IMR-90 (cell line): ENCODE measurements around the gene IQGAP2. TPM values are rescaled to one million over a fixed set of nuclear protein-coding genes. Genes with fewer than 3 reads are reported as not detected.

Experiments
- ATAC-seq: fragments of 200-7000 bp; cut with Tn5 transposase; 2 replicates; pipeline ENCODE4 v1.9.1; 2020; ENCODE audit warnings: low read depth, mild to moderate bottlenecking, moderate library complexity
- BruUV-seq: library from RNA; stranded (reverse); fragments of 400-500 nt; replicated peaks from 2 replicates; lab custom pipeline; 2021; lab: Mats Ljungman, UMichigan
- CTCF ChIA-PET: fragments of 300-600 bp; formaldehyde crosslinking; extraction: SDS; loops from one replicate; lab custom pipeline; 2021; ENCODE audit warnings: antibody characterized with exemption; lab: Yijun Ruan, JAX
- POLR2A ChIA-PET: fragments of 300-600 bp; sonication (Branson Sonifier 250); formaldehyde crosslinking; loops from one replicate; lab custom pipeline; 2022; ENCODE audit warnings: antibody characterized with exemption; ENCODE audit not compliant: unreplicated experiment; lab: Charles Lee
- DNase-seq: peaks from one replicate; pipeline ENCODE4 v3.0.0; 2013
- H2AFZ ChIP-seq: replicated peaks from 2 replicates; pipeline ENCODE3; 2013; ENCODE audit warnings: low read length, mild to moderate bottlenecking; ENCODE audit not compliant: poor library complexity
- H2AK5ac ChIP-seq: 2 replicates; pipeline ENCODE4 v1.6.1; 2013; ENCODE audit warnings: low read depth, low read length, inconsistent platforms
- H2AK9ac ChIP-seq: replicated peaks from 2 replicates; pipeline ENCODE3; 2013; ENCODE audit warnings: mild to moderate bottlenecking, low read depth, low read length, moderate library complexity; ENCODE audit not compliant: poor library complexity
- H2BK120ac ChIP-seq: 2 replicates; pipeline ENCODE4 v1.6.1; 2013; ENCODE audit warnings: low read depth, low read length, inconsistent platforms
- H2BK15ac ChIP-seq: 3 replicates; pipeline ENCODE4 v1.6.1; 2013; ENCODE audit warnings: low read depth, low read length, inconsistent platforms
- H2BK20ac ChIP-seq: 2 replicates; pipeline ENCODE4 v1.6.1; 2013; ENCODE audit warnings: low read depth, mild to moderate bottlenecking, inconsistent platforms, low read length, moderate library complexity
- H2BK5ac ChIP-seq: 2 replicates; pipeline ENCODE4 v1.6.1; 2013; ENCODE audit warnings: mild to moderate bottlenecking, low read depth, low read length, inconsistent platforms; ENCODE audit not compliant: poor library complexity, severe bottlenecking
- H3K14ac ChIP-seq: replicated peaks from 2 replicates; pipeline ENCODE4 v1.6.1; 2013; ENCODE audit warnings: low read depth, low read length, inconsistent platforms
- H3K18ac ChIP-seq: 2 replicates; pipeline ENCODE4 v1.6.1; 2013; ENCODE audit warnings: low read depth, low read length, control low read depth
- H3K23ac ChIP-seq: 2 replicates; pipeline ENCODE4 v1.6.1; 2013; ENCODE audit warnings: low read depth, low read length, inconsistent platforms
- H3K27ac ChIP-seq: 2 replicates; pipeline ENCODE4 v1.5.1; 2013; ENCODE audit warnings: mild to moderate bottlenecking, control low read depth, low read length; ENCODE audit not compliant: insufficient read depth
- H3K27me3 ChIP-seq: 2 replicates; pipeline ENCODE4 v1.6.1; 2013; ENCODE audit warnings: low read length; ENCODE audit not compliant: control insufficient read depth, insufficient read depth
- H3K36me3 ChIP-seq: 2 replicates; pipeline ENCODE4 v1.6.1; 2013; ENCODE audit warnings: low read length, mixed read lengths; ENCODE audit not compliant: control insufficient read depth, insufficient read depth
- H3K4ac ChIP-seq: 2 replicates; pipeline ENCODE4 v1.6.1; 2013; ENCODE audit warnings: low read depth, low read length, inconsistent platforms
- H3K4me1 ChIP-seq: 2 replicates; pipeline ENCODE4 v1.6.1; 2013; ENCODE audit warnings: low read length, mixed read lengths; ENCODE audit not compliant: control insufficient read depth, insufficient read depth
- H3K4me2 ChIP-seq: 2 replicates; pipeline ENCODE4 v1.6.1; 2013; ENCODE audit warnings: low read depth, mild to moderate bottlenecking, control low read depth, low read length, moderate library complexity
- H3K4me3 ChIP-seq: 2 replicates; pipeline ENCODE4 v1.5.1; 2013; ENCODE audit warnings: low read depth, mild to moderate bottlenecking, control low read depth, low read length, moderate library complexity; ENCODE audit not compliant: insufficient read depth
- H3K56ac ChIP-seq: 2 replicates; pipeline ENCODE4 v1.6.1; 2013; ENCODE audit warnings: low read length, inconsistent platforms; ENCODE audit not compliant: insufficient read depth; ENCODE audit errors: extremely low read depth
- H3K79me1 ChIP-seq, 2 experiments: 2 replicates each; pipeline ENCODE4 v1.6.1; 2013; ENCODE audit warnings: low read length in 2 of 2, inconsistent platforms in 1 of 2, low read depth in 1 of 2
- H3K9ac ChIP-seq: 2 replicates; pipeline ENCODE4 v1.6.1; 2013; ENCODE audit warnings: low read depth, low read length, control low read depth
- H3K9me1 ChIP-seq: 2 replicates; pipeline ENCODE4 v1.6.1; 2013; ENCODE audit warnings: low read length, inconsistent platforms; ENCODE audit not compliant: insufficient read depth
- H3K9me3 ChIP-seq: 2 replicates; pipeline ENCODE4 v1.6.1; 2013; ENCODE audit warnings: low read length; ENCODE audit not compliant: control insufficient read depth, insufficient read depth
- H4K20me1 ChIP-seq: 2 replicates; pipeline ENCODE4 v1.6.1; 2013; ENCODE audit warnings: low read length, inconsistent platforms; ENCODE audit not compliant: insufficient read depth
- H4K5ac ChIP-seq: 2 replicates; pipeline ENCODE4 v1.6.1; 2013; ENCODE audit warnings: mild to moderate bottlenecking, low read depth, low read length, control low read depth
- H4K8ac ChIP-seq, 2 experiments: 2 replicates each; pipeline ENCODE4 v1.6.1; 2013; ENCODE audit warnings: low read depth in 2 of 2, low read length in 2 of 2, control low read depth in 1 of 2, inconsistent platforms in 1 of 2
- H4K91ac ChIP-seq: 2 replicates; pipeline ENCODE4 v1.6.1; 2013; ENCODE audit warnings: low read depth, low read length, inconsistent platforms; ENCODE audit not compliant: insufficient read depth
- BHLHE40 ChIP-seq: fragments of 150-350 bp; IDR thresholded peaks from 2 replicates; pipeline ENCODE4 v1.6.1; 2016; ENCODE audit warnings: mild to moderate bottlenecking, low read depth, low read length
- CEBPB ChIP-seq: IDR thresholded peaks from 2 replicates; pipeline ENCODE4 v1.6.1; 2012; ENCODE audit warnings: low read depth, low read length, improper control_type of control experiment
- CHD1 ChIP-seq: IDR thresholded peaks from 2 replicates; pipeline ENCODE4 v1.6.1; 2012; ENCODE audit warnings: low read depth, low read length, improper control_type of control experiment
- FOS ChIP-seq: fragments of 150-350 bp; IDR thresholded peaks from 2 replicates; pipeline ENCODE4 v1.6.1; 2016; ENCODE audit warnings: low read depth, low read length
- MAFK ChIP-seq: IDR thresholded peaks from 2 replicates; pipeline ENCODE4 v1.6.1; 2012; ENCODE audit warnings: low read depth, low read length, improper control_type of control experiment
- MAZ ChIP-seq: IDR thresholded peaks from 2 replicates; pipeline ENCODE4 v1.6.1; 2012; ENCODE audit warnings: low read depth, mild to moderate bottlenecking, low read length, improper control_type of control experiment, moderate library complexity, borderline replicate concordance
- MXI1 ChIP-seq: IDR thresholded peaks from 2 replicates; pipeline ENCODE4 v1.6.1; 2012; ENCODE audit warnings: low read depth, mild to moderate bottlenecking, low read length, moderate library complexity, borderline replicate concordance
- NFE2L2 ChIP-seq: fragments of 150-350 bp; IDR thresholded peaks from 2 replicates; pipeline ENCODE4 v1.6.1; 2016; ENCODE audit warnings: low read depth, mild to moderate bottlenecking, low read length
- POLR2A ChIP-seq: IDR thresholded peaks from 2 replicates; pipeline ENCODE4 v1.6.1; 2012; ENCODE audit warnings: mild to moderate bottlenecking, low read depth, low read length
- RAD21 ChIP-seq: IDR thresholded peaks from 2 replicates; pipeline ENCODE4 v1.6.1; 2012; ENCODE audit warnings: low read length, improper control_type of control experiment
- RCOR1 ChIP-seq: IDR thresholded peaks from 2 replicates; pipeline ENCODE4 v1.6.1; 2012; ENCODE audit warnings: mild to moderate bottlenecking, low read length, improper control_type of control experiment; ENCODE audit not compliant: insufficient replicate concordance
- RFX5 ChIP-seq: IDR thresholded peaks from 2 replicates; pipeline ENCODE4 v1.8.0; 2012; ENCODE audit warnings: low read depth, mild to moderate bottlenecking, low read length, moderate library complexity
- SMC3 ChIP-seq: fragments of 150-350 bp; IDR thresholded peaks from 2 replicates; pipeline ENCODE4 v1.6.1; 2016; ENCODE audit warnings: low read depth, mild to moderate bottlenecking, antibody characterized with exemption, low read length, moderate library complexity
- WGBS, 2 experiments: methylation state at CpG; one replicate each; pipeline versions ENCODE4 v1.1.5 to v1.1.7; 2013; ENCODE audit warnings: missing lambda C conversion rate in 2 of 2; ENCODE audit not compliant: insufficient read length in 1 of 2; ENCODE audit errors: extremely low coverage in 2 of 2; 5-methylcytosine and 5-hydroxymethylcytosine counted together
- dilution Hi-C: fragments of 300-500 bp; cut with HindIII; formaldehyde crosslinking; loops from one replicate; pipeline ENCODE4 v1.14.3; 2018; ENCODE audit warnings: low sequenced_read_pairs; ENCODE audit not compliant: unreplicated experiment
- in situ Hi-C: fragments of 300-500 bp; cut with MboI; formaldehyde crosslinking; loops from 3 replicates; pipeline ENCODE4 v1.14.3; 2019; ENCODE audit warnings: low sequenced_read_pairs, inconsistent platforms, mixed read lengths
- intact Hi-C: fragments of 100-400 bp; cut with micrococcal nuclease; formaldehyde crosslinking; loops from 2 replicates; pipeline ENCODE4 v1.10.0; 2022
- polyA plus RNA-seq, 3 experiments: library from polyadenylated mRNA; depleted of rRNA; stranded (reverse); fragments of >200 nt; gene quantifications; 2 replicates each; pipeline ENCODE4 v1.2.3, GENCODE V29; 2012; ENCODE audit warnings: low replicate concordance in 1 of 3
- total RNA-seq: library from RNA; depleted of rRNA; stranded (reverse); fragments of >200 nt; gene quantifications from 2 replicates; pipeline ENCODE4 v1.2.3, GENCODE V29; 2012
- TF ChIP-seq, protein P1 (sequence below): conservative IDR thresholded peaks from 2 replicates; pipeline ENCODE4 v1.5.1; 2012; ENCODE audit warnings: mild to moderate bottlenecking, low read depth, low read length, improper control_type of control experiment
- TF ChIP-seq, protein P2 (sequence below): fragments of 150-350 bp; IDR thresholded peaks from 2 replicates; pipeline ENCODE4 v1.6.1; 2016; ENCODE audit warnings: low read depth, mild to moderate bottlenecking, low read length, moderate library complexity, borderline replicate concordance
- TF ChIP-seq, protein P3 (sequence below): fragments of 150-350 bp; IDR thresholded peaks from 2 replicates; pipeline ENCODE4 v1.6.1; 2017; ENCODE audit warnings: mild to moderate bottlenecking, antibody characterized with exemption, low read length, low read depth

IQGAP2 gene
- total and polyA plus RNA-seq, 2 of the 4 experiments (the other 2 are of a cell fraction): 0.21 to 0.36 TPM

DNA sequence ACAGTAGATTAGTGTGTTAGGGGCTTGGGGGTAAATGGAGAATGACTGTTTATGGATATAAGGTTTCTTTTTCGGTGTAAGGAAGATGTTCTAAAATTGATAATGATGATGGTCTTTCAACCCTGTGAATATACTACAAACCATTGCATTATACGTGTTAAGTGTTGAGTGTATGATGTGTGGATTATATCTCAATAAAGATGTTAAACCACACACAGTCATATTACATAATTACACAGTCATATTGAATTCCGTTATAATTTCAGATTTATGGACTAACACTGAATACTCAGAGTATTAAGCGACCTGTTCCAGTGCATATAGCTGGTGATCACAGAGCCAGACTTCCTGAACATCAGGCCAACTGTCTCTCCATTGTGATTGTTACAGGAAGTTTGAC is 152.0 kb downstream of the IQGAP2 start:
- no peak overlapping the region for H4K5ac ChIP-seq
- intact Hi-C loops: no loop called here
- H2BK120ac ChIP-seq: no peak overlapping the region
- peaks cover 9% of the 10 kb centered on the region for H3K27me3 ChIP-seq
- H3K18ac ChIP-seq: no peak overlapping the region
- H3K23ac ChIP-seq: no peak overlapping the region
- in situ Hi-C loops: no loop called here
- no peak for ATAC-seq
- H2BK5ac ChIP-seq: no peak overlapping the region
- H4K91ac ChIP-seq: no peak overlapping the region
- TF ChIP-seq NFE2L2 (no peak), CHD1 (no peak), FOS (no peak), MAZ (no peak), BHLHE40 (no peak), MAFK (no peak), CEBPB (no peak), RFX5 (no peak), RCOR1 (no peak), SMC3 (no peak), POLR2A (no peak), RAD21 (no peak), MXI1 (no peak)
- TF ChIP-seq, protein P1, sequence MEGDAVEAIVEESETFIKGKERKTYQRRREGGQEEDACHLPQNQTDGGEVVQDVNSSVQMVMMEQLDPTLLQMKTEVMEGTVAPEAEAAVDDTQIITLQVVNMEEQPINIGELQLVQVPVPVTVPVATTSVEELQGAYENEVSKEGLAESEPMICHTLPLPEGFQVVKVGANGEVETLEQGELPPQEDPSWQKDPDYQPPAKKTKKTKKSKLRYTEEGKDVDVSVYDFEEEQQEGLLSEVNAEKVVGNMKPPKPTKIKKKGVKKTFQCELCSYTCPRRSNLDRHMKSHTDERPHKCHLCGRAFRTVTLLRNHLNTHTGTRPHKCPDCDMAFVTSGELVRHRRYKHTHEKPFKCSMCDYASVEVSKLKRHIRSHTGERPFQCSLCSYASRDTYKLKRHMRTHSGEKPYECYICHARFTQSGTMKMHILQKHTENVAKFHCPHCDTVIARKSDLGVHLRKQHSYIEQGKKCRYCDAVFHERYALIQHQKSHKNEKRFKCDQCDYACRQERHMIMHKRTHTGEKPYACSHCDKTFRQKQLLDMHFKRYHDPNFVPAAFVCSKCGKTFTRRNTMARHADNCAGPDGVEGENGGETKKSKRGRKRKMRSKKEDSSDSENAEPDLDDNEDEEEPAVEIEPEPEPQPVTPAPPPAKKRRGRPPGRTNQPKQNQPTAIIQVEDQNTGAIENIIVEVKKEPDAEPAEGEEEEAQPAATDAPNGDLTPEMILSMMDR: no peak
- TF ChIP-seq, protein P2, sequence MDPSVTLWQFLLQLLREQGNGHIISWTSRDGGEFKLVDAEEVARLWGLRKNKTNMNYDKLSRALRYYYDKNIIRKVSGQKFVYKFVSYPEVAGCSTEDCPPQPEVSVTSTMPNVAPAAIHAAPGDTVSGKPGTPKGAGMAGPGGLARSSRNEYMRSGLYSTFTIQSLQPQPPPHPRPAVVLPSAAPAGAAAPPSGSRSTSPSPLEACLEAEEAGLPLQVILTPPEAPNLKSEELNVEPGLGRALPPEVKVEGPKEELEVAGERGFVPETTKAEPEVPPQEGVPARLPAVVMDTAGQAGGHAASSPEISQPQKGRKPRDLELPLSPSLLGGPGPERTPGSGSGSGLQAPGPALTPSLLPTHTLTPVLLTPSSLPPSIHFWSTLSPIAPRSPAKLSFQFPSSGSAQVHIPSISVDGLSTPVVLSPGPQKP: no peak
- TF ChIP-seq, protein P3, sequence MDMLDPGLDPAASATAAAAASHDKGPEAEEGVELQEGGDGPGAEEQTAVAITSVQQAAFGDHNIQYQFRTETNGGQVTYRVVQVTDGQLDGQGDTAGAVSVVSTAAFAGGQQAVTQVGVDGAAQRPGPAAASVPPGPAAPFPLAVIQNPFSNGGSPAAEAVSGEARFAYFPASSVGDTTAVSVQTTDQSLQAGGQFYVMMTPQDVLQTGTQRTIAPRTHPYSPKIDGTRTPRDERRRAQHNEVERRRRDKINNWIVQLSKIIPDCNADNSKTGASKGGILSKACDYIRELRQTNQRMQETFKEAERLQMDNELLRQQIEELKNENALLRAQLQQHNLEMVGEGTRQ: no peak
- CTCF ChIA-PET: no interaction called here
- no peak overlapping the region for H2BK15ac ChIP-seq
- no peak overlapping the region for H2BK20ac ChIP-seq
- no TSS peak for BruUV-seq
- no peaks in the 10 kb centered on the region for H3K36me3 ChIP-seq
- no peak overlapping the region for H3K27ac ChIP-seq
- no peak overlapping the region for H3K9ac ChIP-seq
- 83% methylated on average over 1 of the region's 4 CpGs; no CpG with 5 or more reads in 1 of the 2 experiments for WGBS, 2 experiments
- H3K9me3 ChIP-seq: no peaks in the 10 kb centered on the region
- no peak overlapping the region for H3K14ac ChIP-seq
- POLR2A ChIA-PET: no interaction called here
- no peaks in the 10 kb centered on the region for H3K79me1 ChIP-seq
- dilution Hi-C loops: no loop called here
- H2AFZ ChIP-seq: no peak overlapping the region
- no peak overlapping the region for H2AK5ac ChIP-seq
- H3K9me1 ChIP-seq: no peaks in the 10 kb centered on the region
- no peak overlapping the region for H2AK9ac ChIP-seq
- H4K8ac ChIP-seq: no peak overlapping the region
- no peak overlapping the region for H3K4me3 ChIP-seq
- H3K4ac ChIP-seq: no peak overlapping the region
- H3K4me2 ChIP-seq: no peak overlapping the region
- no peak for DNase-seq
- H4K20me1 ChIP-seq: no peaks in the 10 kb centered on the region
- H3K56ac ChIP-seq: no peak overlapping the region
- H3K4me1 ChIP-seq: no peaks in the 10 kb centered on the region
